Neutrophil (primary cell): ENCODE results near the gene RAD51B.
A peak's percentile ranks its signal among the peaks of the same experiment; 100 is the strongest.
"Not testable (repeated sequence)": the region's sequence is repeated elsewhere in the genome, so short reads cannot be mapped to it uniquely, and the experiment has no call there.

Source experiments
- H3K27ac ChIP-seq: fragments of 200-600 bp; sonication (generic); 2 replicates; pipeline ENCODE4 v1.5.1; 2016; ENCODE audit warnings: mild to moderate bottlenecking, moderate library complexity
- H3K27me3 ChIP-seq: fragments of 200-600 bp; sonication (generic); 2 replicates; pipeline ENCODE4 v1.6.0; 2016; ENCODE audit warnings: mild to moderate bottlenecking
- H3K36me3 ChIP-seq: fragments of 200-600 bp; sonication (generic); 2 replicates; pipeline ENCODE4 v1.5.1; 2017
- H3K4me1 ChIP-seq, 2 experiments: fragments of 200-600 bp in 1 of 2; sonication (generic) in 1 of 2; 1 replicate in 1 of 2; 2 replicates in 1 of 2; pipeline versions ENCODE4 v1.5.1 to v1.6.1; 2013 to 2016; ENCODE audit warnings: low read depth in 1 of 2, low read length in 1 of 2, mild to moderate bottlenecking in 1 of 2, moderate library complexity in 1 of 2; ENCODE audit not compliant: control insufficient read depth in 1 of 2, insufficient read depth in 1 of 2
- H3K4me3 ChIP-seq, 2 experiments: fragments of 200-600 bp in 1 of 2; sonication (generic) in 1 of 2; 1 replicate in 1 of 2; 2 replicates in 1 of 2; pipeline ENCODE4 v1.5.1; 2013 to 2016; ENCODE audit warnings: low read depth in 1 of 2, low read length in 1 of 2, mild to moderate bottlenecking in 1 of 2, moderate library complexity in 1 of 2
- H3K9me3 ChIP-seq: fragments of 200-600 bp; sonication (generic); 2 replicates; pipeline ENCODE4 v1.5.1; 2016
- TF ChIP-seq, protein P1 (sequence below): fragments of 200-600 bp; sonication (generic); IDR thresholded peaks from 2 replicates; pipeline ENCODE4 v1.5.1; 2016; ENCODE audit warnings: antibody characterized with exemption

The RAD51B gene

DNA sequence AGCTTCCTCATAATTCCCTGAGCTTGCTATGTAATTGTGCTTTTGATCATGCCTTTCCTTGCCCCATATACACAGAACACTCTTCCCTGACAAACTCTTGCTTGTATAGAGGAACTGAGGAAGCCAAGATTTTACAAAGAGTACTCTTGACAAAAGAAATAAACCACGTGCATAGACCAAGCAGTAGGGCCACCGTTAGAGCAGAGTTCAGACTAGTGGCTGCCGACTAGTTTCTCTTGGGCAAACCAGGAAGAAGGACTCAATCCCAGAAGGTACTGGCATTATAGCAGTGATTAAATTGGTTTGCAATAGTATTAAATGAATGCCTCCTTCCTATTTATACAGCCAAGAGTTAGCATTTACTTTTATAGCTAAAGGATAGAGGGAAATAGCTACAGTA, 146.1 kb downstream of the RAD51B start:
- Histone ChIP-seq H3K27ac (peak overlapping the region; percentile 24), H3K9me3 (no peaks in the 10 kb centered on the region), H3K27me3 (no peaks in the 10 kb centered on the region), H3K4me3 (no peak overlapping the region), H3K4me1 (peaks cover 38 to 41% of the 10 kb centered on the region in 2 experiments), H3K36me3 (no peaks in the 10 kb centered on the region)
- TF ChIP-seq, protein P1, sequence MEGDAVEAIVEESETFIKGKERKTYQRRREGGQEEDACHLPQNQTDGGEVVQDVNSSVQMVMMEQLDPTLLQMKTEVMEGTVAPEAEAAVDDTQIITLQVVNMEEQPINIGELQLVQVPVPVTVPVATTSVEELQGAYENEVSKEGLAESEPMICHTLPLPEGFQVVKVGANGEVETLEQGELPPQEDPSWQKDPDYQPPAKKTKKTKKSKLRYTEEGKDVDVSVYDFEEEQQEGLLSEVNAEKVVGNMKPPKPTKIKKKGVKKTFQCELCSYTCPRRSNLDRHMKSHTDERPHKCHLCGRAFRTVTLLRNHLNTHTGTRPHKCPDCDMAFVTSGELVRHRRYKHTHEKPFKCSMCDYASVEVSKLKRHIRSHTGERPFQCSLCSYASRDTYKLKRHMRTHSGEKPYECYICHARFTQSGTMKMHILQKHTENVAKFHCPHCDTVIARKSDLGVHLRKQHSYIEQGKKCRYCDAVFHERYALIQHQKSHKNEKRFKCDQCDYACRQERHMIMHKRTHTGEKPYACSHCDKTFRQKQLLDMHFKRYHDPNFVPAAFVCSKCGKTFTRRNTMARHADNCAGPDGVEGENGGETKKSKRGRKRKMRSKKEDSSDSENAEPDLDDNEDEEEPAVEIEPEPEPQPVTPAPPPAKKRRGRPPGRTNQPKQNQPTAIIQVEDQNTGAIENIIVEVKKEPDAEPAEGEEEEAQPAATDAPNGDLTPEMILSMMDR, result no peak

DNA sequence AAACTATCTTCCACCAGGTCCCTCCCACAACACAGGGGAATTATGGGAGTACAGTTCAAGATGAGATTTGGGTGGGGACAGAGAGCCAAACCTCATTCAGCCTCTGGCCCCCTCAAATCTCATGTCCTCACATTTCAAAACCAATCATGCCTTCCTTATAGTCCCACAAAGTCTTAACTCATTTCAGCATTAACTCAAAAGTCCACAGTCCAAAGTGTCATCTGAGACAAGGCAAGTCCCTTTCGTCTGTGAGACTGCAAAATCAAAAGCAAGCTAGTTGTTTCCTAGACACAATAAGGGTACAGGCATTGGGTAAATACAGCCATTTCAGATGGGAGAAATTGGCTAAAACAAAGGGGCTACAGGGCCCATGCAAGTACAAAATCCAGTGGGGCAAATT, 147.6 kb downstream of the RAD51B start:
- Histone ChIP-seq H3K4me3 (no peak overlapping the region), H3K27ac (no peak overlapping the region), H3K36me3 (no peaks in the 10 kb centered on the region), H3K27me3 (no peaks in the 10 kb centered on the region), H3K4me1 (peaks cover 28 to 31% of the 10 kb centered on the region in 2 experiments), H3K9me3 (no peaks in the 10 kb centered on the region)
- TF ChIP-seq, protein P1, result no peak

DNA sequence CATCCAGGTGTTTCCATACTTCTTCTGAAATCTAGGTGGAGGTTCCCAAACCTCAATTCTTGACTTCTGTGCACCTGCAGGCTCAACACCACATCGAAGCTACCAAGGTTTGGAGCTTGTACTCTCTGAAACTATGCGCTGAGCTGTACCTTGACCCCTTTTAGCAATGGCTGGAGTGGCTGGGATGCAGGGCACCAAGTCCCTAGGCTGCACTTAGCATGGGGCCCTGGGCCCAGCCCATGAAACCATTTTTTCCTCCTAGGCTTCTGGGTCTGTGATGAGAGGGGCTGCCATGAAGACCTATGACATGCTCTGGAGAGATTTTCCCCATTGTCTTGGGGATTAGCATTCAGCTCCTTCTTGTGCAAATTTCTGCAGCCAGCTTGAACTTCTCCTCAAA, 148.4 kb downstream of the RAD51B start:
- not testable (repeated sequence) for H3K9me3 ChIP-seq, H3K36me3 ChIP-seq, H3K27me3 ChIP-seq, H3K27ac ChIP-seq, H3K4me3 ChIP-seq
- H3K4me1 ChIP-seq, result peaks cover 21 to 24% of the 10 kb centered on the region in 2 experiments

DNA sequence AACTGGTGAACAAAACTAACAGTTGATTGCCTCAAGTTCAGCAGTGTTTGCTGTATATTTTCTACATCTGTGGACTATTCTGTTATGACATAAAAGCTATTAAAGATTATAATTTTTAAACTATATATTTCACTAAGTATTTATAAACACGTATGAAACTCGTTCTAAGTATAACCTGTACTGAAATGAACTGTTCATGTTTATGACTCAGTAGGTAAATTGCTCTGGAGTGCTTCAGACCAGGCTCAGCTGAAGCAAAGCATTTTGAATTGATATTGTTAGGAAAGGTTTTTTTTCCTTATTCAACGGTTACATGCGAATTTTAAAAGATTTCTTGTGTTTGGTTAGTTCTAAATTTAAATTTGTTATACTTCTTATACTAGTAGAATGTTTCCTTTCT, 151.3 kb downstream of the RAD51B start:
- no peak overlapping the region for H3K27ac ChIP-seq
- TF ChIP-seq, protein P1, result no peak
- peaks cover 0 to 3% of the 10 kb centered on the region in 2 experiments for H3K4me1 ChIP-seq
- H3K36me3 ChIP-seq, result no peaks in the 10 kb centered on the region
- H3K9me3 ChIP-seq, result no peaks in the 10 kb centered on the region
- H3K4me3 ChIP-seq, result no peak overlapping the region
- H3K27me3 ChIP-seq, result no peaks in the 10 kb centered on the region

DNA sequence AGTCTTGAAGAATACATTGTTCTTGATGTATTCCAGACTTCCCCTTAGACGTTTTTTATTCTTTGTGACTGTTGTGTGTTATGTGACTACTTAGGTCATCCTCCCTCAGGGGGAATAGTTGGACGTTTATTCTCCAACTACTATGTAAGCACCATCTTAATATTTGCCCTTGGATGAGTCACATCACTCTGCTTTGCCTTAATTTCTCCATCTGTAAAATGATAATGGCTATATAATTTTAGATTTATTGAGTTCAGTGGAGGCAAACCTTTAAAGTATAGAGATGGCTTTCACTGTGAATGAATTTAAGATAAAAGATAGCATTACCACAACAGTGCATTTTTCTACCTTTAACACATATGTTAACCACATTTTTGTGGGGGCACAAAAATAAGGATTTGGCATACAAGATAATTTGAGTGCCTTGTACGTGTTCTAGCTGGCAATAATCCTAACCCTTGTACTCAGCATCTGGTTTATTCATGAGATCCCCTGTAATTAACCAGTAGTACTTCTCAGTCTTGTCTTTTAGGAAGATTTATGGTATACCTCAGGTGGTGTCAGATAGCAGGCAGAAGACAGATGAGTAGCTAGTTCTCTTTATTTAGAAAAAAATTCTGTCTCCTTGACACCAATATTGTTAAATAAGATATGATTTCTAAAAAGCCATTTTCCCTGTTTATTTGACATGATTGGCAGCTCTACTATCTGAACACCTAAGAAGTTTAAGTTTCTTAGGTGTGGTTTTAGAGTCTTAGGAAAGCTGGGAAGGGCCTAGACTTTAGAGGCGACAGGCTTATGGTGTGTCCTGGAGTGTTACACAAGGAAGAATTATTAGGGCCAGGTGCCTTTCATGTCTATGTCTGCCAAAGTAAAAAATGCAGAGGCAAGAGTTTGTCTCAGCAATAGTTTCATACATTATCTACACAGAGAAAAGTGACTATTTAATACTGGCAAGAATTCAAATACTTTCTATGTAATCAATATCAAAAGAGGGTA, 152.3 kb downstream of the RAD51B start:
- TF ChIP-seq, protein P1, result no peak
- no peak overlapping the region for H3K4me3 ChIP-seq
- no peak overlapping the region for H3K27ac ChIP-seq
- H3K4me1 ChIP-seq, result no peaks in the 10 kb centered on the region
- no peaks in the 10 kb centered on the region for H3K27me3 ChIP-seq
- no peaks in the 10 kb centered on the region for H3K36me3 ChIP-seq
- no peaks in the 10 kb centered on the region for H3K9me3 ChIP-seq

DNA sequence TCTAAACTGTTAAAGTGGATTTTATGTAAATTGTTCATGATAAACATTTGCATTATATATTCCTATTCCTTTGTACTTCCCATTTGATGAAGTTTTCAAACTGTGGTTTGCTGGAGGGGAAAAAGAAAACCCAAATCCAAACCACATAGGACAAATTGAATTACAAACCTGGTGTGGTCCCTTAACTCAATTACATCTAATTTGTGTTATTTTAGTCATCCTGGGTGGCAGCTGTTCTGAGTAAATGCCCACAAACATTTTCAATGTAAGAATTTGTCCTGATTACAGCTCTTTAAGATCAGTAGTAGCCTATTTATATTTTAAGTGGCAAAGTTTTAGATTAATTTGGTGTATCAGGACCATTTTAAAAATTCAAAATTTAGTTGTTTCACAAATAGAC, 153.9 kb downstream of the RAD51B start:
- Histone ChIP-seq H3K4me3 (no peak overlapping the region), H3K36me3 (no peaks in the 10 kb centered on the region), H3K4me1 (no peaks in the 10 kb centered on the region), H3K27ac (no peak overlapping the region), H3K9me3 (no peaks in the 10 kb centered on the region), H3K27me3 (no peaks in the 10 kb centered on the region)
- TF ChIP-seq, protein P1, result no peak
